K562 (cell line): Measurements from ENCODE around the gene CACNA1S. TPM values are rescaled to one million over a fixed set of nuclear protein-coding genes. Genes with fewer than 3 reads are reported as not detected.

Experiments used
- ATAC-seq: fragments of 200-7000 bp; cut with Tn5 transposase; 3 replicates; pipeline ENCODE4 v1.9.1; 2020; ENCODE audit warnings: moderate library complexity
- BruUV-seq: library from RNA; stranded (reverse); fragments of 400-500 nt; replicated peaks from 2 replicates; lab custom pipeline; 2021; lab: Mats Ljungman, UMichigan
- CTCF ChIA-PET: fragments of 300-600 bp; formaldehyde crosslinking; extraction: SDS; loops from one replicate; lab custom pipeline; 2021; ENCODE audit warnings: low intra/inter-chr PET ratio; lab: Yijun Ruan, JAX
- POLR2A ChIA-PET: fragments of 300-600, 350-650 bp; sonication (Branson Sonifier 250); formaldehyde crosslinking; extraction: SDS; loops from one replicate; lab custom pipeline; 2021; ENCODE audit warnings: antibody characterized with exemption, inconsistent platforms; lab: Yijun Ruan, JAX
- DNase-seq, 4 experiments: peaks; one replicate each; pipeline versions ENCODE4 v3.0.0 to v3.0.0-alpha.2; 2011 to 2018; ENCODE audit warnings: low spot score in 3 of 4, mixed read lengths in 3 of 4; ENCODE audit errors: extremely low read depth in 1 of 4
- FAIRE-seq: peaks from 2 replicates; lab custom pipeline; 2011; peaks lifted over from hg19 to GRCh38; lab: Jason Lieb, UNC
- H2AFZ ChIP-seq: 2 replicates; pipeline ENCODE4 v1.6.0; 2011; ENCODE audit warnings: low read depth, low read length, control low read depth, inconsistent platforms
- H3K27ac ChIP-seq: fragments of 200-600 bp; 3 replicates; pipeline ENCODE4 v1.8.0; 2011; ENCODE audit warnings: low read depth, mild to moderate bottlenecking, control low read depth, inconsistent platforms, low read length, moderate library complexity, mixed read lengths; ENCODE audit errors: extremely low read depth
- H3K27me3 ChIP-seq, 2 experiments: fragments of 300-600 bp in 1 of 2; 2 replicates in 1 of 2; 3 replicates in 1 of 2; pipeline versions ENCODE4 v1.6.0 to v1.8.0; 2011; ENCODE audit warnings: inconsistent platforms in 2 of 2, low read length in 2 of 2, mild to moderate bottlenecking in 1 of 2, mixed read lengths in 1 of 2, moderate library complexity in 1 of 2; ENCODE audit not compliant: control insufficient read depth in 2 of 2, insufficient read depth in 2 of 2
- H3K36me3 ChIP-seq: fragments of 300-600 bp; 3 replicates; pipeline ENCODE4 v1.8.0; 2011; ENCODE audit warnings: mild to moderate bottlenecking, low read length, inconsistent platforms; ENCODE audit not compliant: control insufficient read depth, insufficient read depth
- H3K4me1 ChIP-seq, 2 experiments: fragments of 200-600 bp in 1 of 2; replicated peaks in 1 of 2; 2 replicates in 1 of 2; 3 replicates in 1 of 2; pipeline versions ENCODE4 v1.5.1 to v1.8.0; 2011; ENCODE audit warnings: inconsistent platforms in 2 of 2, low read length in 2 of 2, mild to moderate bottlenecking in 1 of 2, mixed read lengths in 1 of 2, moderate library complexity in 1 of 2; ENCODE audit not compliant: control insufficient read depth in 2 of 2, insufficient read depth in 2 of 2
- H3K4me2 ChIP-seq: 2 replicates; pipeline ENCODE4 v1.6.1; 2011; ENCODE audit warnings: low read length, control low read depth, inconsistent platforms, mixed read lengths; ENCODE audit not compliant: insufficient read depth
- H3K4me3 ChIP-seq: fragments of 200-600 bp; sonication (generic), shearing (Covaris generic); 2 replicates; pipeline ENCODE4 v1.5.1; 2016; ENCODE audit warnings: control low read depth, inconsistent platforms
- H3K79me2 ChIP-seq: fragments of 200-600 bp; 3 replicates; pipeline ENCODE4 v1.8.0; 2011; ENCODE audit warnings: low read length, inconsistent platforms; ENCODE audit not compliant: control insufficient read depth, insufficient read depth
- H3K9ac ChIP-seq, 2 experiments: 2 replicates each; pipeline versions ENCODE4 v1.6.0 to v1.6.1; 2011; ENCODE audit warnings: low read depth in 2 of 2, low read length in 2 of 2, control low read depth in 1 of 2, inconsistent platforms in 1 of 2, mild to moderate bottlenecking in 1 of 2, mixed read lengths in 1 of 2; ENCODE audit not compliant: insufficient read depth in 1 of 2
- H3K9me1 ChIP-seq: one replicate; pipeline ENCODE4 v1.6.0; 2011; ENCODE audit warnings: inconsistent platforms, mild to moderate bottlenecking, low read length, moderate library complexity; ENCODE audit not compliant: control insufficient read depth, insufficient read depth
- H3K9me3 ChIP-seq: replicated peaks from 2 replicates; pipeline ENCODE4 v1.5.1; 2011; ENCODE audit warnings: low read depth, low read length, inconsistent platforms; ENCODE audit not compliant: control insufficient read depth, insufficient read depth
- H4K20me1 ChIP-seq: replicated peaks from 2 replicates; pipeline ENCODE4 v1.6.1; 2011; ENCODE audit warnings: low read length, inconsistent platforms, mixed read lengths; ENCODE audit not compliant: control insufficient read depth, insufficient read depth
- MCM3 ChIP-seq: fragments of 450-650 bp; IDR thresholded peaks from 2 replicates; pipeline ENCODE4 v1.6.1; 2016
- ZNF639 ChIP-seq, 2 experiments: fragments of 200-800 bp in 1 of 2; sonication (Bioruptor generic) in 1 of 2; sonication (generic) in 1 of 2; formaldehyde crosslinking in 1 of 2; IDR thresholded peaks in 1 of 2; conservative IDR thresholded peaks in 1 of 2; 2 replicates each; pipeline versions ENCODE4 v1.5.0 to v1.6.1; 2016 to 2020; ENCODE audit warnings: missing compliant biosample characterization in 1 of 2, missing genetic modification characterization in 1 of 2, missing genetic modification reagents in 1 of 2
- WGBS: fragments of 100-300 bp; shearing (Covaris generic); methylation state at CpG from one replicate; pipeline ENCODE4 v1.1.6; 2016; ENCODE audit warnings: low coverage, mixed read lengths; ENCODE audit not compliant: insufficient coverage; ENCODE audit errors: missing lambda C conversion rate; 5-methylcytosine and 5-hydroxymethylcytosine counted together
- in situ Hi-C: fragments of 300-500 bp; cut with MboI; formaldehyde crosslinking; loops from 4 replicates; pipeline ENCODE4 v1.15.0; 2018; ENCODE audit warnings: inconsistent platforms, mixed read lengths
- intact Hi-C: fragments of 100-400 bp; cut with micrococcal nuclease; formaldehyde crosslinking; loops from 2 replicates; pipeline ENCODE4 v1.14.2; 2022
- polyA plus RNA-seq, 8 experiments: library from polyadenylated mRNA; depleted of rRNA in 4 of 8; stranded (reverse) in 5 of 8; unstranded in 3 of 8; fragments of >200 nt; fragmentation: Nextera tagmentation in 2 of 8; fragmentation: Illumina TruSeq in 1 of 8; extraction: Ambion mirVana in 2 of 8; extraction: Trizol in 1 of 8; gene quantifications; 2 replicates each; pipeline versions ENCODE4 v1.2.1 to v1.2.3, GENCODE V29; 2011 to 2014; ENCODE audit warnings: inconsistent platforms in 1 of 8, missing spikeins in 1 of 8
- total RNA-seq, 7 experiments: library from RNA; depleted of rRNA in 6 of 7; stranded (reverse); fragments of >200 nt in 6 of 7; fragmentation: Illumina TruSeq in 2 of 7; extraction: Trizol in 2 of 7; gene quantifications; 2 replicates each; pipeline versions ENCODE4 v1.2.1 to v1.2.3, GENCODE V29; 2011 to 2021; ENCODE audit warnings: low replicate concordance in 1 of 7

The CACNA1S gene
- total and polyA plus RNA-seq, 9 of the 15 experiments (the other 6 are each of a cell fraction or from before 2014, with no cell fraction given) = not detected

GRCh38 chr1:201032408-201032807 lies 79.8 kb downstream of the CACNA1S start:
- in situ Hi-C loops = no loop called here
- H3K79me2 ChIP-seq = no peaks in the 10 kb centered on the region
- 0% methylated on average over 1 of the region's 1 CpG for WGBS

More at GRCh38 chr1:201032408-201032807, 79.8 kb downstream of the CACNA1S start:
- Histone ChIP-seq H3K27ac (no peak overlapping the region), H3K9me3 (no peaks in the 10 kb centered on the region), H3K4me3 (no peak overlapping the region), H3K9ac (no peak overlapping the region), H3K36me3 (no peaks in the 10 kb centered on the region), H3K27me3 (peaks cover 12 to 37% of the 10 kb centered on the region in 2 experiments; a peak in 4 of 5 replicates), H3K9me1 (no peaks in the 10 kb centered on the region), H3K4me1 (0 out of 5 replicates have a peak, but pooled peaks cover 0 to 2% of the 10 kb centered on the region in 2 experiments), H2AFZ (no peak overlapping the region), H3K4me2 (no peak overlapping the region), H4K20me1 (no peaks in the 10 kb centered on the region)
- no TSS peak for BruUV-seq
- intact Hi-C loops = no loop called here
- CTCF ChIA-PET = no interaction called here
- POLR2A ChIA-PET = no interaction called here
- ATAC-seq (no peak; the same call in 1 of the 3 replicates), DNase-seq (no peak), FAIRE-seq (no peak)
- TF ChIP-seq MCM3 (0 out of 2 replicates have a peak, but pooled peaks have one; percentile 11), ZNF639 (CRISPR knock-in tag; conservative IDR thresholded peaks at IDR 0.05 in 1 of 2, IDR thresholded peaks at IDR 0.05 in 1 of 2) (no peak)
